HG02642 (cell line): ENCODE measurements around the gene DHRS3.

Experiments used
- ATAC-seq: cut with Tn5 transposase; IDR thresholded peaks from one replicate; pipeline ENCODE4 v1.9.1; 2021; ENCODE audit warnings: mild to moderate bottlenecking; ENCODE audit not compliant: unreplicated experiment, poor library complexity

Gene DHRS3

DNA sequence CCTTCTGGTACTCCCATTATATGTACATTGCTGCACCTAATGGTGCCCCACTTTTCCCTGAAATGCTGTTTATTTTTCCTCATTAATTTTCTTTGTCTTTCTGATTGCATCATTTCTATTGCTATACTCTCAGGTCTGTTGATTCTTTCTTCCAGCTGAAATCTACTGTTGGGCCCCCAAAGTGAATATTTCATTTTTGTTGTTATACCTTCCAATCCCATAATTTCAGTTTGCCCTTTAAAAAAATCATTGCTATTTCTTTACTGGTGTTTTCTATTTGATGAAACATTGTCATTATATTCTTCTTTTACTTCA, 22.9 kb upstream of the DHRS3 start:
- no peak for ATAC-seq

DNA sequence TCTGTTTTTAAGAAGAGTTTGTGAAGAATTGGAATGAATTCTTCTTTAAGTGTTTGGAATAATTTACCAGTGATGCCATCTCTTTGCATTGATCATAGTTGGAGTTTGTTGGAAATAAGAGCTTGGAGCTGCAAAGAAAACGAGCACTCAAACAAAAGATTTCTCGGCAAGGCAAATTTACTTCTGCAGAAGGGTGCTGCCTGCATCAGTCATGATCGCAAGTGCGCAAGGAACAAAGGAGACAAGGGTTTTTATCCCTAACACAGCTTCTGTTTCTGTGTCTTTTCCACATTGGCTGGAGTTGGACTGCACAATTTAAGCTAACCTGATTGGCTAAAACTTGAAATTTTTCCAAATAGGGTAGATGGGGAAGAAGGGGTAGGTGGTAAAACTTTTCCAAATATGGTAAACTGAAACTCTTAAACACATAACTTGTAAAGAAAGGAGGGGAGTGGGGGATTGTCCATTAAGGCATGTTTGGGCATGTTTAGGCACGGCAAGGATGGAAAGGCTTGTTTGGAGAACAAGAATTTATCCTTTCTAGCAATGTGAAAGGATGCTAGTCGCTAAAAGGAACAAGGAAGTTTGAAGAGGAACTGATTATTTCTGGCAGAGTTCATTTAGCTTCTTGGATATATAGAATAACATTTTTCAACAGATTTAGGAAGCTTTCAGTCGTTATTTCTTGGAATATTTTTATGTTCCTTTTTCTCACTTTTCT, 22.4 kb upstream of the DHRS3 start:
- no peak for ATAC-seq

DNA sequence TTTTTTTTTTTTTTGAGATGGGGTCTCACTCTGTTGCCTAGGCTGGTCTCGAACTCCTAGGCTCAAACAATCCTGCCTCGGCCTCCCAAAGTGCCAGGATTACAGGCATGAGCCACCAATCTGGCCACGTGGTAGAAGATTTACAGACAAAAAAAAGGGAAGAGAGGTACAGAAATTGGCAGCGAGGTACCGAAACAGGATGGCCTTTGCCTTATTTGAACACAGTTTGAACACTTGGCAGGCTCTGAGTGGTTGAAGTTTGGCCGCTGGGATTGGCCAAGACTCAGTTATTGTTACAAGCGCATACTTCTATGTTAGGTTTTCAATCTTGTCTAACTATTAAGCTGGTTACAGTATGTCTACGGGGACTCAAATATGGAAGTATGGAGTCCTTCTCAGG, 19.7 kb upstream of the DHRS3 start:
- no peak for ATAC-seq

DNA sequence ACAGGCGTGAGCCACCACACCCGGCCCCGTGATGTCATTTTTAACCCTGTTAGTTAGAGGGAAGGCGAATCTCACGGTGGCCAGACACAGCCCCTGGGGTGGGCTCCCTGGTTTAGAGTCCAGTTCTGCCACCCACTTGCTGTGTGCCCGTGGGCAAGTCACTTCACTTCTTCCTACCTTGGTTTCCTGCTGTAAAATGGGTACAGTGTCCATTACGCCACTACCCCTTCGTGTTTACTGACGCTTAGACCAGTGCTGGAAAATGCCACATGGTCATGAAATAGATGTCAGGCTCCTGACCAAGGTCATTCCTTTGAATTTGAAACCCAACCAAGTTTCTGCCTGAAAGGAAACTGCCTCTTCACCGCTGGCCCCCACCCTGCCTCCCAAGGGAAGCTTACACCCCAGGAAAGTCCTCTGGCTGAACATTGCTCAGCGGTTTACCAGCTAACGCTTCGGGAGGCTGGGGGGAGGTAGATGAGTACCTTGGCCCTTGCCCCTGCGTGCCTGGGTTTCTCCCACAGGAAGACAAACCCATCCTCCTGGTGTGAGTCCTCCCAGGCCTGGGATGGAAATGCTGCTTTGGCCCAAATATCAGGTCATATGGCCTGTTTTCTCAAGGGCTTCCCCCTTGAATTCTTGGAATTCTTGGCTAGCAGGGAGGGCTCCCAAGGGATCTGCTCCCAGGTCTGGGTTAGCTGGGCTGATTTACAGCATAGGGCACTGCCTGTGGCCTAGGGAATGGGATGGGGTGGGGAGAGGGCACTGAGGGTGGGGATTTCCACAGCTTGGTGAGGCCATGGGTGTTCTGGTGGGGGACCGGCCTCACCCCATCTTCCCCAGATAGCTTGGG, 18.3 kb upstream of the DHRS3 start:
- ATAC-seq, result no peak

DNA sequence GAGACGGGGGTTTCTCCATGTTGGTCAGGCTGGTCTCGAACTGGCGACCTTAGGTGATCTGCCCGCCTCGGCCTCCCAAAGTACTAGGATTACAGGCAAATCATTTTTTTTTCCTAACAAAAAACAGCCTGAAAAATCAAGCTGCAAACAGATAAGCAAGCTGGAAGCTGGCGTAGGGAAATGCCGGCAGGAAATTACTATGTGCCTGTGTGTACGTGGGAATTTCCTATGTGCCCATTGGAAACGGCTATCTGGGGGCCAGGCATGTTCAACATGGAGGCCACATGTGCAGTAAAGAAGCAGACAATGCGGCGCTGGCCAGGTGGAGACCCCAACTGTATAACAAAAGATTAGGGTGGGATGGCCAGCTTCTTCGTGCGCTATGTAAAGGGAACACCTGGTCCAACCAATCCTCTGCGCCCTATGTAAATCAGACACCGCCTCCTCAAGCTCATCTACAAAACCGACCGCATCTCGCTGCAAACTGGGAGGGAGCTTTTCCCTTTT, 16.7 kb upstream of the DHRS3 start:
- ATAC-seq, result no peak

DNA sequence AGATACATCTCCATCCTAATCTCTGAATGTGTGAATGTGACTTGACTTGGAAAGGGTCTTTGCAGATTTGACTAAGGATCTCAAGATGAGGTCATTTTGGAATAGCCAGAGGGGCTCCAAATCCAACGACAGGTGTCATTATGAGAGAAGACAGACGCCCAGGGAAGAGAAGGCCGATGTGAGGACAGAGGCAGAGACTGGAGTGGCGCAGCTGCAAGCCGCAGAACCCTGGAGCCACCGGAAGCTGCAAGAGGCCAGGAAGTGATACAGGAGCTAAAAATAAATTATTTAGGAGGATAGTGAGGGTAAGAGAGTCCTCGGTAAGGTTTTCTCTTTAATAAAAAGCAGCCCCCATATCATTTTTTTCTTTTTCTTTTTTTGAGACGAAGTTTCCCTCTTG, 16.1 kb upstream of the DHRS3 start:
- no peak for ATAC-seq

DNA sequence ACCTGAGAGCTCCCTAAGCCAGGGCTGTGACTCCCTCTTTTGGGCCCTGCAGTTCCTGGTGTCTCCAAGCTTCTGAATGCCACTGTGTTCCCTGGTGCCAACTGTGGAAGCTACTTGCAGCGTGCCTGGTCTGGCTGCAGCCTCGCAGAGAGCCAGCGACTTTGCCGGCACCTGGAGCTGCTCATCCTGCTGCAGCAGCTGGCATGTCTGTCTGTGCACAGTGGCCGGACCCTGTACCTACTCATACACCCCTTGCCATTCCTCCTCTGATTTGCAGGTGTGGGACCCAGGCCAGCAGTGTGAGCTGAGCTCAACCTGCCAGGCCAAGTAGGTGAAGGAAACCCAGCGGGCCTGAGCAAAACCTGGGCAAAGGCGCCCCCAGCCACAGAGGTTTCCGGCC, 13.6 kb upstream of the DHRS3 start:
- ATAC-seq, result no peak

DNA sequence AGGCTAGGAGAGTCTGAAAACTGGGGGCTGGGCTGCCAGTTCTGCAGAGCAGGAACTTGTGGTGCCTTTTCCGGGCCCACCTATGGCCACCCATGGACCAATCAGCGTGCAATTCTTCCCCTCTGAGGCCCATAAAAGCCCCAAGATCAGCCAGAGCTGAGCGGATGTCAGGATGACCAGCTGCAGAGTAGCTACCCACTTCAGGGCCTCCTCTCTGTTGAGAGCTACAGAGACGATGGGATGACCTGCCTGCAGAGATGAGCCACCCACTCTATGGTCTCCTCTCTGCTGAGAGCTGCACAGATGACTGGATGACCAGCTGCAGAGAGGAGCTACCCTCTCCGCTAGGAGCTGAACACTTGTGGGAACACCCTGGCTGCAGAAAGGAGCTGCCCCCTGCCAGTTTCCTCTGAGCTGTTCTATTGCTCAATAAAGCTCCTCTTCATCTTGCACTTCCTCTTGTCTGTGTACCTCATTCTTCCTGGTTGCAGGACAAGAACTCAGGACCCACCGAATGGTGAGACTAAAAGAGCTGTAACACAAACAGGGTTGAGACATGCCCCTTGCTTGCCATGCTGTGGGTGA, 13.0 kb upstream of the DHRS3 start:
- no peak for ATAC-seq

DNA sequence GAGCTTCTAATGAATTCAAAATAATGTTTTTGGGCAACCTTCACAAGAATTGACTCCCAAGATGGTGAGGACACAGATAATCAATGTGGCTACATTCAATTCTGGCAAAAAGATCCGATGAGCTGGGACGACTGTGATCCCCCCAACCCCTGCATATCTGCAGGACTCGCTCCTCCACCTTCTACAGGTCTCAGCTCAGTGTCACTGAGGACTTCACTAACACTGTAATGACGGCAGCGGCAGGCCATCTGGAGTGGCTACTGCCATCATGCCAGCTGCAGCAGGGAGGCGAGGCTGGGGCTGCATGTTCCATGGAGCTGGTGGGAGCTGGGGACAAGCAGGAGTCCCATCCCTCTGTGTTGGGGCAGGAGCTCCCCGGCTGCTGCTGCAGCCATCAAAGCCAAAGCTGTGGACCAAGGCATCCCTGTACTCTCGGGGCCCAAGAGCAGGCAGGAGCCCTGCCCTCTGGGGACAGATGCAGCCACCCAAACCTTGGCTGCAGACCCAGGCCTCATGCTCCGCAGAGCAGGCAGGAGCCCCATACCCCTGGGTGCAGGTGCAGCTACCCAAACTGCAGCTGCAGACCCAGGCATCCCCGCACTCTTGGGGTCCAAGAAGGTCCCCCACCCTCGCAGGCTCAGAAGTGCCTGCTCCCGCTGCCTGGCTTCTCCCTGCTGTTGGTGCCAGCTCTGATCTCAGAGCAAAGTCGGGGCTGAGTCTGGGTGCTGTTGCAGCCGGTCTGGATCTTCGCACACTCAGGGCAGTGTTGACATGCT, 12.2 kb upstream of the DHRS3 start:
- ATAC-seq, result no peak

DNA sequence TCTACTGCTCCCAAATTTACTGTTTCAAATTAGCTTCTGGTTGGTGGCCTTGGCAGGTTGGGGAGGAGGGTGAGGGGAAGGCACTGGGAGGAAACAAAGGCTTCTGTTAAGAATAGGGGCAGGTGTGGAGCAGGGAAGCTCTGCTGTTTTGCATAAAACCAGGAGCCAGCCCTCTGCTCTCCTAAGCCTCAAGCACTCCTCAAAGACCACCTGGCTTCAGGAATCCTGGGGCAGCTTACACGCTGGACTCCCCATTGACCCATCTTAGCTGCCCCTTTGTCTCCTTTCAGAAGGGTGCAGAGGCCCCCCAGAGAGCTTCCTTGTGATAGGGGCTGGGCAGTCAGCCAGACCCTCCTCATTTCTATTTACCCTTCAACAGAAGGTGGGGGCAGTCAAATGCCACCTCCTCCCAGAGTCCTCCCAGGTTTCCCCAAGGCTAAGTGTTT, 11.5 kb upstream of the DHRS3 start:
- ATAC-seq, result no peak

DNA sequence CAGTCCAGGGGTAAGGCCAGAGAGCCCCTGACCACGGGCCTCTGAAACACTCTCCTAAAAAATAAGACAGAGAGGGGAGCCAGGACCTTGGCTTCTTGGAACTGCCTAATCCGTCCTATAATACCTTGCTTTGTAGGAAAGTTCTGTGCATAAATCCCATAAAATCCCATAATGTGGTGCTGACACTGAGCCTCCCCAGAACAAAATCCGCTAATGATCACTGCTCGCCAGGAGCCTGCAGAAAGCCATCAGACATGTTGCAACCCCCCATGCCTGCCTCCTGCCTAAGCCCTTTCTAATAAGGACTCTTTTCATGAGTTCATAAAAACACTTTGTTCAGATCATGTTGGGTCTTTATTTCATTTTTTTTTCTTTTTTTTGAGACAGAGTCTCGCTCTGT, 9.3 kb upstream of the DHRS3 start:
- ATAC-seq, result no peak

DNA sequence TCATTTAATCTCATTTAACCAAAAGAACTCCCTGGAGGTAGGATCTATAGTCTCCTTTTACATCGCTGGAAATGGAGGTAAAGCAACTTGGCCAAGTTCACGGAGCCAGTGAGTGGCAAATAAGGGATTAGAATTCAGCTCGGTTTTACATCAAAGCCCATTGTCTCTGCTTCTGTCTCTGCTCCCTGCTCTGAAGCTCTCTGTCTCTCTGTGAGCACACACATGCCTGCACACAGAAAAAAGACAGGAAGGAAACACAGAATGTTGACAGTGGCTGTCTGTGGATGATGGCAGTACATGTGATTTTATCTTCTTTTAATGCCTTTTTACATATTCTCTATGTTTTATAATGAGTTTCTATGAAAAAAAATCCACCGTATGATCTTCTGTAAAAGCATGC, 8.9 kb upstream of the DHRS3 start:
- no peak for ATAC-seq

DNA sequence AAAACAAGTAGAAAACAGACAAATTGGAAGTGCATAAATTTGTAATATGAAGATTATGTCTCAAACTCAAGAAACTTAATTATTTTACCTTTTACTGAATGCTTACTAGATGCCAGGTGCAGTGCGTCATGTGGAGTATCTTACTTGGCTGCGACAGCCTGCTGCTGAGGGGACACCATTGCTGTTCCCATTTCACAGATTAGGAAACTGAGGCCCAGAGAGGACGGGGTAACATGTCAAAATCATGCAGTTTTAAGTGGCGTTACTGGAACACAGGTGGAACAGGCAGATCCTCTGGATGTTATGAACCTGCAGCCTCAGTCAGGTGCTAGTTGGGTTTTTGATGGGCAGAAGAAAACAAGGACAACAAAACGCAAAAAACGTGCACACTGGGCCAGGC, 7.3 kb upstream of the DHRS3 start:
- no peak for ATAC-seq

DNA sequence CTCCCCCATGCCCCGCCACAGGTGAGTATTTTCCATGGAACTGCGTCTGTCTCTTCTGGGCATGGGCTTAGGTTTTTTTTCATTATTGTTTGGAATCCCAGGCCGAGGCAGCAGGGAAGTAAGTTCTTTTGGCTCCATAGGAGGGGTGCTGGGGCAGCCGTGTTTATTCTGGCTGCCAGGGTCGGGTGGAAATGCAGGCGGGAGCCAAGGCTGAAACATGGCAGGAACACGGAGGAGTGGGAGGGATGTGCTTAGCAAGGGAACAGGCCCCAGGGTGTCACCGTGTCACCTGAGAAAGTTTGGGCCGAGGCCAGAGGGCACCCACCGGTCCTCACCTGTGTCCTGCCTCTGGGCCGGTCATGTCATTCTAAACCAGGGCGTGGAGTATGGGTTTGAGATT, 4.5 kb upstream of the DHRS3 start:
- ATAC-seq, result no peak

DNA sequence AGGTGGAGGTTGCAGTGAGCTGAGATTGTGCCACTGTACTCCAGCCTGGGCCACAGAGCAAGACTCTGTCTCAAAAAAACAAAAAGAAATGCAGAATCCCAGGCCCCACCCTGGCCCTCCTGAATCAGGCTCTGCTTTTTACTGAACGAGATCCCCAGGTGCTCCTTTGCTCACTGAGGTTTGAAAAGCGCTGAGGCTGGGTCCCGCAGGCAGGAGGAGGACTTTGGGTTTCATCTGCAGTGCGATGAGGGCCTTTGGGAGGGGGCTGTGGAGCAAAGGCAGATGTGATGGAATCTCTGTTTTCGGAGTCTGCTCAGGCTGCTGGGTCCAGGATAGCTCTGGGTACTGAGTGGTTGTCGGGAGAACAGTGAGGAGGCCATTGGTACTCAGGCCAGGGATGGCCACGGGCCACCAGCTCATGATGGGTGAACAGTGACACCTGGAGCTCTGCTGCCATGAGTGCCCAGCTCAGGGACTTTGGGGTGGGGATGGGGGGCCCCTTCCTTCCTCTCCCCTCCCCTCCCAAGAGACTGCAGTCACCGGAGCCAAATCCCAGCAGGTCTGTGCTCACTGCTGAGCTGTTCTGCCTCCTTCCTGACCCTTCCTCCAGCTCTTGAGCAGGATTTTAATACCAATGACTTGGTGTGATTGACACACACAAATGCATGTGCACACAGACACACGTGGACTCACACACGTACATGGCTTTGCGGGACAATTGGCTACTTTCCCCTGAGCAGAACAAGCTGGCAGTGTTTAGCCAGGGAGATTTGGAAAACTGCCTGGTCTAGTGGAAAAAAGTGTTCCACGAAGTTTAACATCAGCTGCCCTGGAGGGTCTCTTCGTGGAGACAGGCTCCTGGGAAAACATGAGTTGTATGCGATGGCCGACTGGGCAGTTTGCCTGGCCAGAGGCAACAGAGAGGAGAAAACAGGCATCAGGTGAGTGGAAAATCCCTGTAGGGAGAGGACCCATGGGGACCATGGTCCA, 3.6 kb upstream of the DHRS3 start:
- no peak for ATAC-seq

DNA sequence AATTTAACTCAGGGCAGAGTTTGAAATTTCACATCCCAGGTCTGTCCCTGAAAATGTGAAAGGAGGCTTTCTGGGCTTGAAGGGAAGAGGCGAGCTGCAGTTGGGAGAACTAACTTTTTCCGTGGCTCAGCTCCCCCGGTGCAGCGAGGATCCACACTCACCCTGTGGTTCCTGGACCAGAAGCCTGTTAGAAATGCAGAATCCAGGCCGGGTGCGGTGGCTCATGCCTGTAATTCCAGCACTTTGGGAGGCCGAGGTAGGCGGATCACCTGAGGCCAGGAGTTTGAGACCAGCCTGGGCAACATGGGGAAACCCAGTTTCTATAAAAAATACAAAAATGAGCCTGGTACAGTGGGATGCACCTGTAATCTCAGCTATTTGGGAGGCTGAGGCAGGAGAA, 2.9 kb upstream of the DHRS3 start:
- ATAC-seq, result no peak

DNA sequence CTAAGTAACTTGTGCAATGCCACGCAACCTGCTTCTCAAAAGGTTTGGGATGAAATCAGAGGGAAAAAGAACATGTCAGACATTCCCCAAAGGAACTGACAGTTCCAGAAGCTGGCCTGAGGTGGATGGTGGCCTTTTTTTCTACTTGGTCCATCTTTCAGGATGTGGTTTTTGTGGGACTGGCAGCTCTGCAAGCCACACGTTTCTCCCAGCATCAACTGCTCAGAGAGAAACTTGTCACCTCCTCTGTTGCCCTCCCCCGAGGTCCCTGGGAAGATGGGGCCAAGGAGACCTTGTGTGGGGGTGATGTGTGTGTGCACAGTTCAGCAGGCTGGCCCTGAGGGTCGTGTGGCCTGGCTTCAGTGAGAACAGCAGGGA, 2.5 kb upstream of the DHRS3 start:
- ATAC-seq, result no peak

DNA sequence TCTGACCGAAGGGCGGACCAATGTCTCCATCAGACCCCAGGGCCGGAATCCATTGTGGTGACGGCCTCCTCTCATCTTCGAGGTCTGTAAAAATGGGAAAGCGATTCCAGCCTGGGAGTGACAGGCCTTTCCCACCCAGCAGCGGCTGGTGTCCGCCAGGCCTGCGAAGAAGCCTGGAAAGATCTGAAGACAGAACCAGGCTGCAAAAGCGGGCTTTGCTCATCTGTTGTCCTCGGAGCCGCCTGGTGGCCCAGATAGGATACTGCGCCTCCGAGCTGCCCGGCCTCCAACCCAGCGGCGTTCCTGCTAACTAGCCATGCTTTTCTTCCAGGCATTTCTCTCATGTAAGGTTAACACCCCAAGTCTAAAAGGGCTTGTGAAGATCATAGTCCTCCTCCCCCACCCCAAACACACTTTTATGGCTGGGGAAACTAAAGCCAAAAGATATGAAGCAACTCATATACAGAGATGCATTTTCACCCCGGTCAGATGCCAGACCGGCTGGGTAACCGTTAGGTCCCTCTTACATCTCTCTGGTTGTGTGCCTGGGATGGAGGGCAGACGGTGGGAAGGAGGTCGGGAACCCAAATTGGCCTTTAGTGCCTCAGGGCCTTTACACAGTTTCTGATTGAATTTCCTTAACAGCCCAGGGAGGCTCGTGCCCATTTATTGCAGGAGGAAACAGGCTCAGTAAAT, 1.9 kb upstream of the DHRS3 start:
- ATAC-seq, result peak; percentile 42
